Stimulated activated CD4-positive, alpha-beta T cell treated with anti-CD3 and anti-CD28 coated beads, Interleukin-1b, Interleukin-23, amount 100 ng/mL, for 1 hour (primary cell): ENCODE data around the gene GABRD.
"Not testable (repeated sequence)": the region's sequence is repeated elsewhere in the genome, so short reads cannot be mapped to it uniquely, and the experiment has no call there.

Experiments used
- DNase-seq, 2 donors: peaks; one replicate each; pipeline ENCODE4 v3.0.0-alpha.2; 2020; ENCODE audit warnings: low read depth in 2 of 2

The GABRD gene

GRCh38 chr1:2019172-2019543 lies at the start of gene GABRD:
Gene GABRD, plus strand, starts transcription at chr1:2019345. Its CDS starts 79 bp downstream, at chr1:2019424.
- DNase-seq = no peak

- DNase-seq = no peak
Measured at GRCh38 chr1:1969505-1969900, 49.6 kb upstream of the GABRD start.

- DNase-seq = no peak
Measured at GRCh38 chr1:1969953-1970716, 49.0 kb upstream of the GABRD start.

GRCh38 chr1:1971017-1971416 lies 48.1 kb upstream of the GABRD start:
- DNase-seq = no peak

- no peak for DNase-seq
Measured at GRCh38 chr1:1971688-1972087, 47.5 kb upstream of the GABRD start.

- no peak for DNase-seq
Measured at GRCh38 chr1:1972976-1973715, 46.0 kb upstream of the GABRD start.

- no peak for DNase-seq
Measured at GRCh38 chr1:1973716-1974642, 45.2 kb upstream of the GABRD start.

GRCh38 chr1:1974834-1975233 lies 44.3 kb upstream of the GABRD start:
- no peak for DNase-seq

- no peak for DNase-seq
Measured at GRCh38 chr1:1975535-1975934, 43.6 kb upstream of the GABRD start.

- no peak for DNase-seq
Measured at GRCh38 chr1:1976031-1976430, 43.1 kb upstream of the GABRD start.

GRCh38 chr1:1978108-1978507 lies 41.0 kb upstream of the GABRD start:
- DNase-seq = no peak

GRCh38 chr1:1978690-1979481 lies 40.3 kb upstream of the GABRD start:
- DNase-seq = not testable (repeated sequence)

- DNase-seq = no peak
Measured at GRCh38 chr1:1979482-1980165, 39.5 kb upstream of the GABRD start.

GRCh38 chr1:1980467-1981141 lies 38.5 kb upstream of the GABRD start:
- no peak for DNase-seq

- DNase-seq = no peak
Measured at GRCh38 chr1:1981142-1981500, 38.0 kb upstream of the GABRD start.

GRCh38 chr1:1981631-1982327 lies 37.4 kb upstream of the GABRD start:
- DNase-seq = not testable (repeated sequence)

- no peak for DNase-seq
Measured at GRCh38 chr1:1982379-1983232, 36.5 kb upstream of the GABRD start.

- DNase-seq = no peak
Measured at GRCh38 chr1:1984560-1985070, 34.5 kb upstream of the GABRD start.
